B cell (primary cell): Measurements from ENCODE around the gene ZMAT2. TPM values are rescaled to one million over a fixed set of nuclear protein-coding genes. Genes with fewer than 3 reads are reported as not detected.
"Not testable (repeated sequence)": the region's sequence is repeated elsewhere in the genome, so short reads cannot be mapped to it uniquely, and the experiment has no call there.

Experiments used
- ATAC-seq: fragments of 200-7000 bp; cut with Tn5 transposase; one replicate; pipeline ENCODE4 v1.10.0; 2021; ENCODE audit warnings: low read depth, mild to moderate bottlenecking, moderate number of reproducible peaks, moderate library complexity
- CTCF ChIA-PET: fragments of 350-600 bp; sonication (Branson Sonifier 250); formaldehyde crosslinking; loops from one replicate; lab custom pipeline; 2021; ENCODE audit warnings: antibody characterized with exemption, inconsistent platforms; lab: Charles Lee
- POLR2A ChIA-PET: fragments of 350-600 bp; sonication (Branson Sonifier 250); formaldehyde crosslinking; loops from one replicate; lab custom pipeline; 2021; ENCODE audit warnings: antibody characterized with exemption; lab: Charles Lee
- DNase-seq: peaks from one replicate; pipeline ENCODE4 v3.0.0; 2013
- H2AFZ ChIP-seq: 2 replicates; pipeline ENCODE4 v1.6.1; 2012; ENCODE audit warnings: mild to moderate bottlenecking, low read depth, low read length; ENCODE audit not compliant: insufficient read depth, poor library complexity, severe bottlenecking
- H3K27ac ChIP-seq, 2 donors: 1 replicate in 1 of 2; 2 replicates in 1 of 2; pipeline ENCODE4 v1.5.1; 2012 to 2013; ENCODE audit warnings: low read length in 2 of 2, mild to moderate bottlenecking in 2 of 2, moderate library complexity in 1 of 2
- H3K27me3 ChIP-seq, 4 experiments: fragments of 200-600 bp in 1 of 4; sonication (generic) in 1 of 4; replicated peaks in 1 of 4; 1 replicate in 2 of 4; 2 replicates in 2 of 4; pipeline versions ENCODE4 v1.6.1 to v1.7.0; 2013 to 2016; ENCODE audit warnings: low read length in 3 of 4, mild to moderate bottlenecking in 2 of 4, mixed read lengths in 1 of 4, moderate library complexity in 1 of 4; ENCODE audit not compliant: insufficient read depth in 4 of 4, control insufficient read depth in 3 of 4; ENCODE audit errors: control extremely low read depth in 1 of 4
- H3K36me3 ChIP-seq, 2 experiments: replicated peaks in 1 of 2; 1 replicate in 1 of 2; 2 replicates in 1 of 2; pipeline versions ENCODE4 v1.6.1 to v1.7.1; 2013; ENCODE audit warnings: low read length in 1 of 2; ENCODE audit not compliant: insufficient read depth in 2 of 2, control insufficient read depth in 1 of 2; ENCODE audit errors: control extremely low read depth in 1 of 2, extremely low read depth in 1 of 2
- H3K4me1 ChIP-seq, 2 donors: fragments of 200-600 bp in 1 of 2; sonication (generic) in 1 of 2; 1 replicate in 1 of 2; 2 replicates in 1 of 2; pipeline versions ENCODE4 v1.5.1 to v1.6.1; 2013 to 2017; ENCODE audit warnings: low read length in 2 of 2; ENCODE audit not compliant: control insufficient read depth in 2 of 2, insufficient read depth in 2 of 2
- H3K4me2 ChIP-seq: replicated peaks from 2 replicates; pipeline ENCODE3; 2012; ENCODE audit warnings: mild to moderate bottlenecking, low read depth, low read length; ENCODE audit not compliant: poor library complexity, severe bottlenecking
- H3K4me3 ChIP-seq, 5 experiments: fragments of 200-600 bp in 1 of 5; sonication (generic) in 1 of 5; 1 replicate in 3 of 5; 2 replicates in 2 of 5; pipeline versions ENCODE4 v1.5.1 to v1.7.0; 2011 to 2016; ENCODE audit warnings: low read length in 4 of 5, mild to moderate bottlenecking in 4 of 5, low read depth in 2 of 5, control low read depth in 1 of 5, moderate library complexity in 1 of 5; ENCODE audit not compliant: insufficient read depth in 1 of 5; ENCODE audit errors: control extremely low read depth in 1 of 5, extremely low read depth in 1 of 5
- H3K79me2 ChIP-seq: fragments of 200-600 bp; sonication (generic); one replicate; pipeline ENCODE4 v1.6.0; 2016; ENCODE audit warnings: low read length; ENCODE audit not compliant: control insufficient read depth, insufficient read depth
- H3K9ac ChIP-seq: fragments of 200-600 bp; sonication (generic); 2 replicates; pipeline ENCODE4 v1.6.1; 2017; ENCODE audit warnings: mild to moderate bottlenecking, low read length, moderate library complexity
- H3K9me3 ChIP-seq, 3 donors: one replicate each; pipeline versions ENCODE4 v1.6.1 to v1.7.1; 2013; ENCODE audit warnings: low read length in 2 of 3; ENCODE audit not compliant: control insufficient read depth in 2 of 3, insufficient read depth in 1 of 3; ENCODE audit errors: control extremely low read depth in 1 of 3
- H4K20me1 ChIP-seq: 2 replicates; pipeline ENCODE4 v1.6.0; 2012; ENCODE audit warnings: mild to moderate bottlenecking, low read length; ENCODE audit not compliant: insufficient read depth, control insufficient read depth, poor library complexity, severe bottlenecking
- H3K27ac Mint-ChIP-seq: one replicate; pipeline ENCODE4 v1.8.0; 2021; ENCODE audit warnings: mixed read lengths
- H3K27me3 Mint-ChIP-seq: one replicate; pipeline ENCODE4 v1.8.0; 2021; ENCODE audit warnings: mixed read lengths
- H3K4me1 Mint-ChIP-seq: one replicate; pipeline ENCODE4 v1.8.0; 2021; ENCODE audit warnings: mixed read lengths
- H3K4me3 Mint-ChIP-seq: one replicate; pipeline ENCODE4 v1.8.0; 2021; ENCODE audit warnings: mixed read lengths
- H3K9me3 Mint-ChIP-seq: one replicate; pipeline ENCODE4 v1.8.0; 2022; ENCODE audit warnings: mixed read lengths; ENCODE audit not compliant: insufficient read depth
- CTCF ChIP-seq: fragments of 200-600 bp; IDR thresholded peaks from one replicate; pipeline ENCODE4 v1.8.0; 2022; ENCODE audit warnings: antibody characterized with exemption, mild to moderate bottlenecking
- EZH2 ChIP-seq: IDR thresholded peaks from 2 replicates; pipeline ENCODE4 v1.6.1; 2012; ENCODE audit warnings: borderline replicate concordance, low read depth, mild to moderate bottlenecking, moderate library complexity, low read length; ENCODE audit not compliant: insufficient read depth, poor library complexity, severe bottlenecking
- WGBS: methylation state at CpG from one replicate; pipeline ENCODE4 v1.1.5; 2013; ENCODE audit warnings: missing lambda C conversion rate; ENCODE audit not compliant: insufficient coverage; 5-methylcytosine and 5-hydroxymethylcytosine counted together
- intact Hi-C: fragments of 100-400 bp; cut with micrococcal nuclease; formaldehyde crosslinking; loops from one replicate; pipeline ENCODE4 v1.10.0; 2022
- polyA plus RNA-seq: library from polyadenylated mRNA; depleted of rRNA; stranded (reverse); fragments of >200 nt; gene quantifications from 2 replicates; pipeline ENCODE4 v1.2.3, GENCODE V29; 2012
- total RNA-seq, 2 donors: library from RNA; stranded (reverse); fragments of 120-200 nt in 1 of 2; gene quantifications; 1 replicate in 1 of 2; 2 replicates in 1 of 2; pipeline versions ENCODE4 v1.2.3 to v1.2.4, GENCODE V29; 2013 to 2022

ZMAT2 gene
- total and polyA plus RNA-seq, 2 donors (not counting 1 experiment from before 2014, with no cell fraction given): 11.2 to 55.8 TPM

- TF ChIP-seq EZH2 (no peak), CTCF (no peak)
- H3K27ac Mint-ChIP-seq: no peak overlapping the region
- peaks cover 6% of the 10 kb centered on the region for H3K27me3 Mint-ChIP-seq
- no peaks in the 10 kb centered on the region for H3K4me1 Mint-ChIP-seq
- Histone ChIP-seq H3K4me3 (no peak overlapping the region), H3K4me2 (no peak overlapping the region), H3K9me3 (no peaks in the 10 kb centered on the region), H3K27me3 (peaks cover 0 to 4% (median 2%) of the 10 kb centered on the region in 4 experiments), H3K36me3 (no peaks in the 10 kb centered on the region), H3K9ac (no peak overlapping the region), H3K27ac (no peak overlapping the region), H4K20me1 (no peaks in the 10 kb centered on the region), H3K79me2 (no peaks in the 10 kb centered on the region), H2AFZ (no peak overlapping the region), H3K4me1 (no peaks in the 10 kb centered on the region)
- ChIA-PET POLR2A (no interaction called here), CTCF (interaction anchor here (5.6 kb wide), 1 partner anchor 345 kb away, joined by 93 read pairs; no protein-coding TSS in a partner anchor)
- H3K4me3 Mint-ChIP-seq: no peak overlapping the region
- H3K9me3 Mint-ChIP-seq: no peaks in the 10 kb centered on the region
- DNase-seq (no peak), ATAC-seq (no peak)
- intact Hi-C loops: no loop called here
- 100% methylated on average over 2 of the region's 7 CpGs for WGBS
Observed at GRCh38 chr5:140718266-140718592, 18.0 kb downstream of the ZMAT2 start.

DNA sequence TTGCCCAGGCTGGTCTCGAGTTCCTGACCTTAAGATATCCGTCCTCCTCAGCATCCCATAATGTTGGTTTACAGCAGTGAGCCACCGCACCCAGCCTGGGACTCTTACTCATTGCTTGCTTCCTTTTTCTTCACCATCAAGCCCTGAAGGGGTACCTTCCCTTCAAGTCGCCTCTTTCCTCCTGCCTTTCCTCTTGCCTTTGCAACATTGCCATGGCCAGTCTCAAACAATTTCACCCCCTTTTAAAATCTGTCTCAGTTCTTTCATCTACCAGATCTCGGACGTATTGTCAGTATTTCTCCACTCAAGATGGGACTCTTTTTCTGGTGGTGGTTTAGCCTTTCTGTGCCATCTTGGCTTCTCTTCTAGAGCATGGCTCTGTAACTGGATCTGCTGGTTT lies 20.5 kb downstream of the ZMAT2 start:
- H3K27ac Mint-ChIP-seq: not testable (repeated sequence)

DNA sequence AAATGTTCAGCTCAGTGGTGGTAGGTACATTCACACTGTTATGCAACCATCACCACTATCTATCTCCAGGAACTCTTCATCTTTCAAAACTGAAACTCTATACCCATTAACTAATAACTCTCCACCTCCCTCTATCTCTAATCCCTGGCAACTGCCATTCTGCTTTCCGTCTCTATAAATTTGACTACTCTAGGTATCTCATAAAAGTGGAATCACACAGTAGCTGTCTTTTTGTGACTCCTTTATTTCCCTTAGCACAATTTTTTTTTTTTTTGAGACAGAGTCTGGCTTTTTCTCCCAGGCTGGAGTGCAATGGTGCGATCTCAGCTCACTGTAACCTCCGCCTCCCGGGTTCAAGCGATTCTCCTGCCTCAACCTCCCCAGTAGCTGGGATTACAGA lies 21.1 kb downstream of the ZMAT2 start:
- H3K27ac ChIP-seq, H4K20me1 ChIP-seq, H3K79me2 ChIP-seq, DNase-seq, intact Hi-C loops, ATAC-seq, H2AFZ ChIP-seq, H3K27ac Mint-ChIP-seq, H3K9me3 ChIP-seq, H3K4me2 ChIP-seq, H3K4me1 ChIP-seq, H3K4me1 Mint-ChIP-seq, H3K9me3 Mint-ChIP-seq, H3K36me3 ChIP-seq, H3K9ac ChIP-seq, H3K4me3 Mint-ChIP-seq, POLR2A ChIA-PET, H3K4me3 ChIP-seq: not testable (repeated sequence)
- CTCF ChIA-PET: interaction anchor here (0.5 to 5.6 kb wide), 7 partner anchors 12 to 477 kb away, joined by 3 to 93 read pairs (median 7); no protein-coding TSS in a partner anchor
- H3K27me3 ChIP-seq: peaks cover 0 to 12% (median 4%) of the 10 kb centered on the region in 4 experiments
- 60% methylated on average over 1 of the region's 5 CpGs for WGBS
- peaks cover 21% of the 10 kb centered on the region for H3K27me3 Mint-ChIP-seq

More for the DNA sequence above, 20.5 kb downstream of the ZMAT2 start:
- CTCF ChIA-PET: interaction anchor here (0.5 to 5.6 kb wide), 14 partner anchors 9 to 1299 kb away, joined by 3 to 93 read pairs (median 6); no protein-coding TSS in a partner anchor
- H3K4me3 Mint-ChIP-seq, H4K20me1 ChIP-seq, DNase-seq, H3K9me3 ChIP-seq, H3K4me1 ChIP-seq, H3K27me3 ChIP-seq, H3K4me3 ChIP-seq, H2AFZ ChIP-seq, H3K79me2 ChIP-seq, H3K4me1 Mint-ChIP-seq, POLR2A ChIA-PET, H3K4me2 ChIP-seq, H3K36me3 ChIP-seq, H3K9me3 Mint-ChIP-seq, H3K27ac ChIP-seq, ATAC-seq, H3K9ac ChIP-seq: not testable (repeated sequence)
- intact Hi-C loops: loop anchor here (1.0 kb wide), 2 partner anchors 347 to 357 kb away; no protein-coding TSS in a partner anchor
- H3K27me3 Mint-ChIP-seq: peaks cover 19% of the 10 kb centered on the region
- WGBS: 40% methylated on average over 4 of the region's 6 CpGs
